Muscle layer of duodenum (tissue), 2 donors: ENCODE results near the gene SLC2A2.

Experiments
- H3K27ac ChIP-seq: one replicate; pipeline ENCODE4 v1.7.0; 2013; ENCODE audit warnings: mild to moderate bottlenecking, low read length
- H3K27me3 ChIP-seq: one replicate; pipeline ENCODE4 v1.7.0; 2013; ENCODE audit warnings: low read depth, mild to moderate bottlenecking, control low read depth, low read length
- H3K36me3 ChIP-seq, 2 donors: one replicate each; pipeline ENCODE4 v1.7.0; 2013; ENCODE audit warnings: low read length in 2 of 2, control low read depth in 1 of 2, mild to moderate bottlenecking in 1 of 2; ENCODE audit not compliant: insufficient read depth in 2 of 2, control insufficient read depth in 1 of 2
- H3K4me1 ChIP-seq, 2 donors: one replicate each; pipeline ENCODE4 v1.7.0; 2013; ENCODE audit warnings: low read length in 2 of 2, mild to moderate bottlenecking in 2 of 2, control low read depth in 1 of 2, moderate library complexity in 1 of 2; ENCODE audit not compliant: insufficient read depth in 2 of 2, control insufficient read depth in 1 of 2
- H3K4me3 ChIP-seq, 2 donors: one replicate each; pipeline ENCODE4 v1.7.0; 2013; ENCODE audit warnings: low read length in 2 of 2, low read depth in 1 of 2, mild to moderate bottlenecking in 1 of 2
- H3K9me3 ChIP-seq, 2 donors: one replicate each; pipeline ENCODE4 v1.7.0; 2013; ENCODE audit warnings: low read length in 2 of 2, control low read depth in 1 of 2, mild to moderate bottlenecking in 1 of 2; ENCODE audit not compliant: control insufficient read depth in 1 of 2
- donor health status: healthy.

SLC2A2 gene

GRCh38 chr3:171001250-171001893 lies 25.1 kb downstream of the SLC2A2 start:
- Histone ChIP-seq H3K27me3 (no peaks in the 10 kb centered on the region), H3K4me1 (peaks cover 0 to 11% of the 10 kb centered on the region in 2 donors), H3K27ac (no peak overlapping the region), H3K9me3 (no peaks in the 10 kb centered on the region), H3K4me3 (no peak overlapping the region), H3K36me3 (no peaks in the 10 kb centered on the region)

- H3K9me3 ChIP-seq = no peaks in the 10 kb centered on the region
- H3K4me3 ChIP-seq = no peak overlapping the region
- peaks cover 0 to 11% of the 10 kb centered on the region in 2 donors for H3K4me1 ChIP-seq
- no peaks in the 10 kb centered on the region for H3K36me3 ChIP-seq
- no peaks in the 10 kb centered on the region for H3K27me3 ChIP-seq
- no peak overlapping the region for H3K27ac ChIP-seq
Measured at GRCh38 chr3:171000281-171000680, 26.2 kb downstream of the SLC2A2 start.

- Histone ChIP-seq H3K27ac (no peak overlapping the region), H3K4me3 (no peak overlapping the region), H3K27me3 (no peaks in the 10 kb centered on the region), H3K36me3 (no peaks in the 10 kb centered on the region), H3K9me3 (no peaks in the 10 kb centered on the region), H3K4me1 (peaks cover 0 to 11% of the 10 kb centered on the region in 2 donors)
Measured at GRCh38 chr3:170999737-171000242, 26.7 kb downstream of the SLC2A2 start.

GRCh38 chr3:170997961-170998913 lies 28.3 kb downstream of the SLC2A2 start:
- peaks cover 0 to 11% of the 10 kb centered on the region in 2 donors for H3K4me1 ChIP-seq
- H3K27me3 ChIP-seq = no peaks in the 10 kb centered on the region
- no peak overlapping the region for H3K27ac ChIP-seq
- no peaks in the 10 kb centered on the region for H3K9me3 ChIP-seq
- H3K4me3 ChIP-seq = no peak overlapping the region
- H3K36me3 ChIP-seq = no peaks in the 10 kb centered on the region

- Histone ChIP-seq H3K4me1 (peaks cover 0 to 2% of the 10 kb centered on the region in 2 donors), H3K27ac (no peak overlapping the region), H3K36me3 (no peaks in the 10 kb centered on the region), H3K9me3 (no peaks in the 10 kb centered on the region), H3K27me3 (no peaks in the 10 kb centered on the region), H3K4me3 (no peak overlapping the region)
Measured at GRCh38 chr3:170992854-170993253, 33.7 kb downstream of the SLC2A2 start.

- Histone ChIP-seq H3K27ac (no peak overlapping the region), H3K4me3 (no peak overlapping the region), H3K9me3 (no peaks in the 10 kb centered on the region), H3K4me1 (no peaks in the 10 kb centered on the region), H3K36me3 (no peaks in the 10 kb centered on the region), H3K27me3 (no peaks in the 10 kb centered on the region)
Measured at GRCh38 chr3:170991664-170992063, 34.9 kb downstream of the SLC2A2 start.

- no peak overlapping the region for H3K4me3 ChIP-seq
- H3K27me3 ChIP-seq = no peaks in the 10 kb centered on the region
- H3K9me3 ChIP-seq = no peaks in the 10 kb centered on the region
- H3K36me3 ChIP-seq = no peaks in the 10 kb centered on the region
- no peaks in the 10 kb centered on the region for H3K4me1 ChIP-seq
- no peak overlapping the region for H3K27ac ChIP-seq
Measured at GRCh38 chr3:170989100-170989648, 37.3 kb downstream of the SLC2A2 start.

- H3K27me3 ChIP-seq = no peaks in the 10 kb centered on the region
- no peak overlapping the region for H3K4me3 ChIP-seq
- H3K4me1 ChIP-seq = no peaks in the 10 kb centered on the region
- no peaks in the 10 kb centered on the region for H3K9me3 ChIP-seq
- H3K36me3 ChIP-seq = no peaks in the 10 kb centered on the region
- H3K27ac ChIP-seq = no peak overlapping the region
Measured at GRCh38 chr3:170988378-170988777, 38.1 kb downstream of the SLC2A2 start.

- Histone ChIP-seq H3K4me1 (no peaks in the 10 kb centered on the region), H3K4me3 (no peak overlapping the region), H3K36me3 (no peaks in the 10 kb centered on the region), H3K27me3 (no peaks in the 10 kb centered on the region), H3K9me3 (no peaks in the 10 kb centered on the region), H3K27ac (no peak overlapping the region)
Measured at GRCh38 chr3:170985304-170985703, 41.2 kb downstream of the SLC2A2 start.

GRCh38 chr3:170982733-170983132 lies 43.8 kb downstream of the SLC2A2 start:
- no peaks in the 10 kb centered on the region for H3K4me1 ChIP-seq
- no peaks in the 10 kb centered on the region for H3K9me3 ChIP-seq
- H3K36me3 ChIP-seq = no peaks in the 10 kb centered on the region
- no peak overlapping the region for H3K27ac ChIP-seq
- H3K4me3 ChIP-seq = no peak overlapping the region
- H3K27me3 ChIP-seq = no peaks in the 10 kb centered on the region

GRCh38 chr3:170980399-170980798 lies 46.1 kb downstream of the SLC2A2 start:
- H3K9me3 ChIP-seq = no peaks in the 10 kb centered on the region
- H3K27ac ChIP-seq = no peak overlapping the region
- H3K36me3 ChIP-seq = no peaks in the 10 kb centered on the region
- H3K27me3 ChIP-seq = no peaks in the 10 kb centered on the region
- no peak overlapping the region for H3K4me3 ChIP-seq
- H3K4me1 ChIP-seq = no peaks in the 10 kb centered on the region
